Neural progenitor cell (in vitro differentiated cells): Measurements from ENCODE around the gene MATK. TPM values are rescaled to one million over a fixed set of nuclear protein-coding genes. Genes with fewer than 3 reads are reported as not detected.

Experiments used
- DNase-seq: peaks from one replicate; pipeline ENCODE4 v3.0.0-alpha.2; 2016; ENCODE audit warnings: low spot score
- H2AFZ ChIP-seq: fragments of 200-600 bp; sonication (generic); replicated peaks from 2 replicates; pipeline ENCODE4 v1.6.1; 2016; ENCODE audit warnings: antibody characterized with exemption
- H3F3A ChIP-seq: fragments of 200-600 bp; sonication (generic); 2 replicates; pipeline ENCODE4 v1.6.1; 2016; ENCODE audit warnings: antibody characterized with exemption, low read depth
- H3K27ac ChIP-seq: fragments of 200-600 bp; sonication (generic); 2 replicates; pipeline ENCODE4 v1.5.1; 2016; ENCODE audit warnings: mild to moderate bottlenecking
- H3K27me3 ChIP-seq: fragments of 200-600 bp; sonication (generic); 2 replicates; pipeline ENCODE4 v1.6.1; 2016; ENCODE audit warnings: mild to moderate bottlenecking, moderate library complexity
- H3K36me3 ChIP-seq: fragments of 200-600 bp; sonication (generic); 2 replicates; pipeline ENCODE4 v1.5.1; 2016
- H3K4me1 ChIP-seq: fragments of 200-600 bp; sonication (generic); 2 replicates; pipeline ENCODE4 v1.6.1; 2016; ENCODE audit warnings: mixed run types
- H3K4me2 ChIP-seq: fragments of 200-600 bp; sonication (generic); 2 replicates; pipeline ENCODE4 v1.6.1; 2016
- H3K4me3 ChIP-seq: fragments of 200-600 bp; sonication (generic); 2 replicates; pipeline ENCODE4 v1.5.1; 2016
- H3K79me2 ChIP-seq: fragments of 200-600 bp; sonication (generic); 2 replicates; pipeline ENCODE4 v1.6.1; 2016; ENCODE audit warnings: low read depth
- H3K9ac ChIP-seq: fragments of 200-600 bp; sonication (generic); 2 replicates; pipeline ENCODE4 v1.6.1; 2016
- H3K9me3 ChIP-seq: fragments of 200-600 bp; sonication (generic); 2 replicates; pipeline ENCODE4 v1.5.1; 2016; ENCODE audit warnings: low read depth
- H4K20me1 ChIP-seq: fragments of 200-600 bp; sonication (generic); 2 replicates; pipeline ENCODE4 v1.6.1; 2016; ENCODE audit warnings: low read depth
- H3K27ac Mint-ChIP-seq: 3 replicates; pipeline ENCODE4 v1.8.0; 2021; ENCODE audit warnings: mixed read lengths
- H3K27me3 Mint-ChIP-seq: 2 replicates; pipeline ENCODE4 v1.8.0; 2022; ENCODE audit warnings: low read depth, mild to moderate bottlenecking, inconsistent platforms, moderate library complexity, mixed read lengths; ENCODE audit not compliant: insufficient read depth
- H3K36me3 Mint-ChIP-seq: 3 replicates; pipeline ENCODE4 v1.8.0; 2021; ENCODE audit warnings: mixed read lengths
- H3K4me1 Mint-ChIP-seq: 3 replicates; pipeline ENCODE4 v1.8.0; 2021; ENCODE audit warnings: mixed read lengths
- H3K4me3 Mint-ChIP-seq: 3 replicates; pipeline ENCODE4 v1.8.0; 2021; ENCODE audit warnings: mild to moderate bottlenecking, moderate library complexity, mixed read lengths
- H3K9me3 Mint-ChIP-seq: 3 replicates; pipeline ENCODE4 v1.8.0; 2020; ENCODE audit warnings: mixed read lengths
- CTCF ChIP-seq: fragments of 200-600 bp; sonication (generic); IDR thresholded peaks from 2 replicates; pipeline ENCODE4 v1.5.1; 2017; ENCODE audit warnings: antibody characterized with exemption, mild to moderate bottlenecking
- EZH2 ChIP-seq: fragments of 200-600 bp; sonication (generic); IDR thresholded peaks from 2 replicates; pipeline ENCODE4 v1.6.1; 2017; ENCODE audit warnings: antibody characterized with exemption, mild to moderate bottlenecking, moderate library complexity
- EZH2phosphoT487 ChIP-seq: fragments of 200-600 bp; sonication (generic); IDR thresholded peaks from 2 replicates; pipeline ENCODE4 v1.6.1; 2017; ENCODE audit warnings: antibody characterized with exemption
- total RNA-seq: library from RNA; depleted of rRNA; stranded (reverse); fragments of >200 nt; gene quantifications from 2 replicates; pipeline ENCODE4 v1.2.3, GENCODE V29; 2015; ENCODE audit warnings: low replicate concordance

Gene MATK
- total RNA-seq, 1 donor from 2014 or later: 2.4 TPM

DNA sequence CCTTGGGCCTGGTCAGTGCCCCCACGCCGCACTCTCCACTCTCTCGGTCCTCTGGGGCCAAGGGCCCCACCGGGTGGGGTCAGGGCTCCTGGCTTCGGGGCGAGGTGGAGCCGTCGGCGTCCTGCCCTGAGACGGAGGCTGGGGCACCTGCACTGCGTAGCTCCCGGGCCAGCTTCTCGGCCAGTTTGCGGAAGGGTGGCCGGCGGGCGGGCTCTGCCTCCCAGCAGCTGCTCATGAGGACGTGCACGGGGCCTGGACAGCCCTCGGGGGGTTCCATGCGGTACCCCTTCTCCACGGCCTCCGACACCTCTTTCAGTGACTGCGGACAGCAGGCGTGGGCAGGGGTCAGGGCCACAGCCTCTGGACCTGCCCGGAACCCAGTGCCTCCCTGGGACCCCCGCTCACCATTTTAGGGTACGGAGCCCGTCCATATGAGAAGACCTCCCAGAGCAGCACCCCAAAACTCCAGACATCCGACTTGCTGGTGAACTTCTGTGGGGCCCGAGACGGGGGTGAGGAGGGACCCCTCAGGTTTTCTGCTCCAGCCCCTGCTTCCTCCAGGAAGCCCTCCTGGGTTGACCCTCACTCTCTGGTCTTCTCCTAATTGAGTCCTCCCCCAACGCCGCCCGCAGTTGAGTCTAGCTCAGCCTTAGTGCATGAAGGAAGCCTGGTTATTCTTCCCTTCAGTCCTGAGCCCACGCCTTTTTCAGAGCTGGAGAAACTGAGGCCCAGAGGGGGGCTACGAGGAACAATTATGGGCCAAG lies 7.9 kb downstream of the MATK start:
- no peak for DNase-seq
- H3K27me3 ChIP-seq: peaks cover 1% of the 10 kb centered on the region
- no peaks in the 10 kb centered on the region for H3K9me3 ChIP-seq
- no peak overlapping the region for H3K9ac ChIP-seq
- no peak overlapping the region for H3K4me3 ChIP-seq
- peaks cover 18% of the 10 kb centered on the region for H3K9me3 Mint-ChIP-seq
- no peaks in the 10 kb centered on the region for H3K79me2 ChIP-seq
- no peaks in the 10 kb centered on the region for H3K36me3 Mint-ChIP-seq
- no peaks in the 10 kb centered on the region for H3F3A ChIP-seq
- H3K27ac Mint-ChIP-seq: no peak overlapping the region
- no peak overlapping the region for H3K4me2 ChIP-seq
- H3K4me1 Mint-ChIP-seq: no peaks in the 10 kb centered on the region
- no peak overlapping the region for H3K4me3 Mint-ChIP-seq
- H3K36me3 ChIP-seq: no peaks in the 10 kb centered on the region
- H3K27ac ChIP-seq: no peak overlapping the region
- peaks cover 14% of the 10 kb centered on the region for H3K27me3 Mint-ChIP-seq
- H2AFZ ChIP-seq: no peak overlapping the region
- TF ChIP-seq CTCF: no peak
- TF ChIP-seq EZH2phosphoT487: no peak
- TF ChIP-seq EZH2: no peak
- H3K4me1 ChIP-seq: no peaks in the 10 kb centered on the region
- H4K20me1 ChIP-seq: no peaks in the 10 kb centered on the region

DNA sequence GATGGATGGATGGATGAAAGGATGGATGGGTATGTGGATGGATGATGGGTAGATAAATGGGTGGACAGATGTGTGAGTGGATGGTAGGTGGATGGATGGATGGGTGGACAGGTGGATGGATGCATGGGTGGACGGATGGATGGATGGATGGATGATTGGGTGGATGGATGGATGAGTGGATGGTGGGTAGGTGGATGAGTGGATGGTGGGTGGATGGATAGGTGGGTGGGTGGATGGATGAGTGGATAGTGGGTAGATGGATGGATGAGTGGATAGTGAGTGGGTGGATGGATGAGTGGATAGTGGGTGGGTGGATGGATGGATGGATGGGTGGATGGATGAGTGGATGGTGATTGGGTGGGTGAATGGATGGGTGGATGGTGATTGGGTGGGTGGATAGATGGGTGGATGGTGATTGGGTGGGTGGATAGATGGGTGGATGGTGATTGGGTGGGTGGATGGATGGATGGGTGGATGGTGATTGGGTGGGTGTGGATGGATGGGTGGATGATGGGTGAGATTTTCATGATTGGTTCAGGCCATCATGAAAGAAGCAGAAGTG lies 9.6 kb downstream of the MATK start:
- no peaks in the 10 kb centered on the region for H3K36me3 Mint-ChIP-seq
- no peaks in the 10 kb centered on the region for H4K20me1 ChIP-seq
- no peaks in the 10 kb centered on the region for H3K27me3 ChIP-seq
- TF ChIP-seq EZH2 (no peak), CTCF (no peak), EZH2phosphoT487 (no peak)
- no peak overlapping the region for H3K4me3 ChIP-seq
- no peak overlapping the region for H3K9ac ChIP-seq
- no peaks in the 10 kb centered on the region for H3K36me3 ChIP-seq
- no peak overlapping the region for H3K4me2 ChIP-seq
- no peak overlapping the region for H3K27ac ChIP-seq
- no peak overlapping the region for H2AFZ ChIP-seq
- H3K4me3 Mint-ChIP-seq: no peak overlapping the region
- DNase-seq: no peak
- peaks cover 4% of the 10 kb centered on the region for H3K4me1 Mint-ChIP-seq
- H3K4me1 ChIP-seq: peaks cover 7% of the 10 kb centered on the region
- H3K9me3 ChIP-seq: no peaks in the 10 kb centered on the region
- no peaks in the 10 kb centered on the region for H3F3A ChIP-seq
- no peak overlapping the region for H3K27ac Mint-ChIP-seq
- H3K9me3 Mint-ChIP-seq: peaks cover 8% of the 10 kb centered on the region
- H3K79me2 ChIP-seq: no peaks in the 10 kb centered on the region
- H3K27me3 Mint-ChIP-seq: peaks cover 8% of the 10 kb centered on the region

DNA sequence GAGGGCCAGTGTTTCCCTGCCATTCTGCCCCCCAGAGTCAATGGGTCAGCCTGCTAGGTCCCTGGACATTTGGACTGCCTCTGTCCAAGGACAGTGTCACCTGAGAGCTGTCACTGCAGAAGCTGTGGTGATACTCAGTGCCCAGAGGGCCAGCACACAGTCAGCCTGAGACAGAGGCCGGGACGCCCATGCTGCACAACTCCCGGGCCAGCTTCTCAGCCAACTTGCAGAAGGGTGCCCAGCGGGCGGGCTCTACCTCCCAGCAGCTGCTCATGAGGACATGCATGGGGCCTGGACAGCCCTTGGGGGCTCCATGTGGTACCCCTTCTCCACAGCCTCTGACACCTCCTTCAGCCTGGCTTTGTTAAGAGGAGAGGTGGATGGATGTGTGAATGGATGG lies 10.3 kb downstream of the MATK start:
- H3K27ac Mint-ChIP-seq: no peak overlapping the region
- no peaks in the 10 kb centered on the region for H3K9me3 ChIP-seq
- DNase-seq: no peak
- no peaks in the 10 kb centered on the region for H4K20me1 ChIP-seq
- peaks cover 4% of the 10 kb centered on the region for H3K27me3 Mint-ChIP-seq
- peaks cover under 1% of the 10 kb centered on the region for H3K9me3 Mint-ChIP-seq
- TF ChIP-seq EZH2 (no peak), CTCF (no peak), EZH2phosphoT487 (no peak)
- H3K4me1 ChIP-seq: peaks cover 14% of the 10 kb centered on the region
- no peak overlapping the region for H3K4me3 ChIP-seq
- H3K4me3 Mint-ChIP-seq: no peak overlapping the region
- H3K4me1 Mint-ChIP-seq: peaks cover 7% of the 10 kb centered on the region
- H3F3A ChIP-seq: peaks cover 4% of the 10 kb centered on the region
- no peaks in the 10 kb centered on the region for H3K79me2 ChIP-seq
- no peak overlapping the region for H2AFZ ChIP-seq
- no peak overlapping the region for H3K4me2 ChIP-seq
- no peaks in the 10 kb centered on the region for H3K27me3 ChIP-seq
- no peaks in the 10 kb centered on the region for H3K36me3 Mint-ChIP-seq
- no peak overlapping the region for H3K9ac ChIP-seq
- no peaks in the 10 kb centered on the region for H3K36me3 ChIP-seq
- no peak overlapping the region for H3K27ac ChIP-seq
